Measurements from ENCODE around the gene BPTF. TPM values are rescaled to one million over a fixed set of nuclear protein-coding genes. Genes with fewer than 3 reads are reported as not detected.

The BPTF gene
- total and polyA plus RNA-seq, 2 of the 8 experiments (the other 6 are each of a cell fraction or from before 2014, with no cell fraction given) = 107 to 228 TPM

DNA sequence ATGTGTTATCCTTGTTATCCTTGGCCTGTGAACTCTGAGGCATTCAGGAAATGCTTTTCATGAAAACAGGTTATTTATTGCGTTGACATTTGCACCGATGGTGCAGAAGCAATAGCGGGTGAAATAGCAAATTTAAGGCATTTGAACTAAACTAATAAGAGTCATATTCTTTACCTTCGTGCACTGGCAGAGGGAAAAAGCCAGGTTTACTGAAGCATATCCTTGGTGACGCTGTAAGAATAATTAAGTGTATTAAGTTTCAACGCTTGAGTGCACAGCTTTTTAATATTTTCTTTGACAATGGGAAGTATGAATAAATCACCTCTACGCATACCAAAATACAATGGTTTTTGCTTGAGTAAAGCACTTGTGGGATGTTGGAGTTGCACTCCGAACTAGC lies 196.7 kb downstream of the BPTF start:
- WGBS, 2 experiments (ENCODE audit: extremely low coverage in 1 of 2, insufficient coverage in 1 of 2, insufficient read length in 1 of 2, insufficient replicate concordance in 2 of 2, low coverage in 1 of 2, low lambda C conversion rate in 2 of 2, missing lambda C conversion rate in 1 of 2) = 93% methylated on average over 8 of the region's 8 CpGs; no CpG with 5 or more reads in 1 of the 2 experiments
- Histone ChIP-seq H2AFZ (ENCODE audit: low read length) (no peak overlapping the region), H3K27ac (ENCODE audit: low read depth, low read length) (no peak overlapping the region), H3K27me3 (replicated peaks in 1 of 4; ENCODE audit: control insufficient read depth in 3 of 4, extremely low read depth in 1 of 4, insufficient read depth in 3 of 4, low read length in 3 of 4) (no peaks in the 10 kb centered on the region), H3K4me3 (ENCODE audit: extremely low read depth in 1 of 4, insufficient read depth in 2 of 4, low read depth in 3 of 4, low read length in 4 of 4) (no peak overlapping the region), H4K91ac (replicated peaks; ENCODE audit: insufficient read length, low read length) (no peak overlapping the region), H3K79me2 (ENCODE audit: control insufficient read depth in 1 of 2, insufficient read depth in 2 of 2, low read length in 2 of 2) (no peaks in the 10 kb centered on the region), H3K4me1 (replicated peaks in 1 of 4; ENCODE audit: control insufficient read depth in 3 of 4, insufficient read depth in 4 of 4, low read length in 3 of 4) (peaks cover 2 to 3% (median 2%) of the 10 kb centered on the region in 4 experiments; a peak in 6 of 7 replicates), H3K4me2 (ENCODE audit: insufficient read depth in 1 of 2, low read depth in 2 of 2, low read length in 2 of 2) (no peak overlapping the region), H3K23ac (ENCODE audit: insufficient read length) (no peak overlapping the region), H3K23me2 (ENCODE audit: low read depth, low read length) (peaks cover 5% of the 10 kb centered on the region; the same call in 1 of the 2 replicates), H2BK20ac (ENCODE audit: low read length) (no peak overlapping the region), H2BK5ac (ENCODE audit: low read depth, low read length) (no peak overlapping the region), H2BK120ac (replicated peaks; ENCODE audit: low read depth, low read length) (peak overlapping the region; percentile 33), H4K8ac (ENCODE audit: extremely low read depth, insufficient read depth, low read length) (no peak overlapping the region), H2AK5ac (ENCODE audit: low read depth, low read length) (no peak overlapping the region; the same call in 1 of the 2 replicates), H3K14ac (ENCODE audit: insufficient read length) (no peak overlapping the region), H3K18ac (ENCODE audit: extremely low read depth, low read length) (no peak overlapping the region), H3K9me3 (ENCODE audit: insufficient read depth in 2 of 2, low read depth in 1 of 2, low read length in 1 of 2) (no peaks in the 10 kb centered on the region), H2BK12ac (ENCODE audit: low read depth, low read length) (no peak overlapping the region), H3K4ac (replicated peaks; ENCODE audit: insufficient read length, low read depth, low read length) (peak overlapping the region; percentile 94), H2BK15ac (ENCODE audit: low read length) (no peak overlapping the region), H3K56ac (replicated peaks; ENCODE audit: insufficient read length, low read depth, low read length) (no peak overlapping the region), H3K36me3 (ENCODE audit: control insufficient read depth in 2 of 4, insufficient read depth in 4 of 4, low read length in 3 of 4) (no peaks in the 10 kb centered on the region), H4K20me1 (replicated peaks in 1 of 2; ENCODE audit: control insufficient read depth in 1 of 2, insufficient read depth in 2 of 2, low read length in 2 of 2) (no peaks in the 10 kb centered on the region), H3K79me1 (ENCODE audit: low read depth, low read length) (no peaks in the 10 kb centered on the region), H4K5ac (ENCODE audit: insufficient read length, low read depth, low read length) (no peak overlapping the region), H3K9ac (replicated peaks in 1 of 4; ENCODE audit: extremely low read depth in 1 of 4, low read depth in 3 of 4, low read length in 3 of 4) (no peak overlapping the region)
- ChIA-PET CTCF (ENCODE audit: partially characterized antibody) (interaction anchor here (1.1 to 1.8 kb wide), 14 partner anchors 8 to 377 kb away, joined by 3 to 13 read pairs (median 4); partner anchors contain the start of gene KPNA2), POLR2A (ENCODE audit: partially characterized antibody) (interaction anchor here (0.9 to 4.0 kb wide), 3 partner anchors 12 to 55 kb away, joined by 3 to 41 read pairs (median 9); partner anchors contain the start of gene KPNA2)
- FAIRE-seq (no peak), DNase-seq (ENCODE audit: low read depth in 1 of 2, low spot score in 2 of 2) (no peak)
- TF ChIP-seq, protein P1, sequence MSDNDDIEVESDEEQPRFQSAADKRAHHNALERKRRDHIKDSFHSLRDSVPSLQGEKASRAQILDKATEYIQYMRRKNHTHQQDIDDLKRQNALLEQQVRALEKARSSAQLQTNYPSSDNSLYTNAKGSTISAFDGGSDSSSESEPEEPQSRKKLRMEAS (IDR thresholded peaks at IDR 0.05) = no peak
- TF ChIP-seq CBX5 (IDR thresholded peaks at IDR 0.05; ENCODE audit: low read depth, low read length) (no peak), CTBP2 (IDR thresholded peaks at IDR 0.05; ENCODE audit: borderline replicate concordance, insufficient read depth, insufficient read length, low read length) (no peak), GTF2F1 (IDR thresholded peaks at IDR 0.05; ENCODE audit: borderline replicate concordance, low read depth, low read length) (no peak), CHD1 (IDR thresholded peaks at IDR 0.05; ENCODE audit: low read depth, low read length) (no peak), BACH1 (IDR thresholded peaks at IDR 0.05; ENCODE audit: low read length) (no peak), PHF8 (conservative IDR thresholded peaks at IDR 0.05; ENCODE audit: low read depth, low read length) (no peak), ASH2L (IDR thresholded peaks at IDR 0.05; ENCODE audit: low read length) (no peak), HDAC6 (IDR thresholded peaks at IDR 0.05; ENCODE audit: low read depth, low read length) (no peak), GABPA (IDR thresholded peaks at IDR 0.05; ENCODE audit: borderline replicate concordance, insufficient read depth, low read length) (no peak)
- TF ChIP-seq, protein P2, sequence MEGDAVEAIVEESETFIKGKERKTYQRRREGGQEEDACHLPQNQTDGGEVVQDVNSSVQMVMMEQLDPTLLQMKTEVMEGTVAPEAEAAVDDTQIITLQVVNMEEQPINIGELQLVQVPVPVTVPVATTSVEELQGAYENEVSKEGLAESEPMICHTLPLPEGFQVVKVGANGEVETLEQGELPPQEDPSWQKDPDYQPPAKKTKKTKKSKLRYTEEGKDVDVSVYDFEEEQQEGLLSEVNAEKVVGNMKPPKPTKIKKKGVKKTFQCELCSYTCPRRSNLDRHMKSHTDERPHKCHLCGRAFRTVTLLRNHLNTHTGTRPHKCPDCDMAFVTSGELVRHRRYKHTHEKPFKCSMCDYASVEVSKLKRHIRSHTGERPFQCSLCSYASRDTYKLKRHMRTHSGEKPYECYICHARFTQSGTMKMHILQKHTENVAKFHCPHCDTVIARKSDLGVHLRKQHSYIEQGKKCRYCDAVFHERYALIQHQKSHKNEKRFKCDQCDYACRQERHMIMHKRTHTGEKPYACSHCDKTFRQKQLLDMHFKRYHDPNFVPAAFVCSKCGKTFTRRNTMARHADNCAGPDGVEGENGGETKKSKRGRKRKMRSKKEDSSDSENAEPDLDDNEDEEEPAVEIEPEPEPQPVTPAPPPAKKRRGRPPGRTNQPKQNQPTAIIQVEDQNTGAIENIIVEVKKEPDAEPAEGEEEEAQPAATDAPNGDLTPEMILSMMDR (IDR thresholded peaks at IDR 0.05; ENCODE audit: control extremely low read depth in 1 of 3, insufficient read depth in 1 of 3, low read depth in 1 of 3, low read length in 3 of 3) = no peak
